GM23338 (cell line): ENCODE data around the gene MYO3B. TPM values are rescaled to one million over a fixed set of nuclear protein-coding genes. Genes with fewer than 3 reads are reported as not detected.

Experiments
- CREB1 ChIP-seq: fragments of 250-450 bp; sonication (Bioruptor Pico); IDR thresholded peaks from 2 replicates; pipeline ENCODE4 v1.5.0; 2020; ENCODE audit warnings: low read depth, mild to moderate bottlenecking, moderate library complexity
- EZH2 ChIP-seq: fragments of 200-600 bp; sonication (generic); IDR thresholded peaks from one replicate; pipeline ENCODE4 v1.8.0; 2017; ENCODE audit warnings: antibody characterized with exemption, mild to moderate bottlenecking, low read depth; ENCODE audit not compliant: unreplicated experiment
- EZH2phosphoT487 ChIP-seq: fragments of 200-600 bp; sonication (generic); IDR thresholded peaks from one replicate; pipeline ENCODE4 v1.8.1; 2018; ENCODE audit warnings: antibody characterized with exemption; ENCODE audit not compliant: unreplicated experiment
- NANOG ChIP-seq: IDR thresholded peaks from 2 replicates; pipeline ENCODE4 v1.6.1; 2016; ENCODE audit warnings: antibody characterized with exemption, borderline replicate concordance
- STAT1 ChIP-seq: IDR thresholded peaks from one replicate; pipeline ENCODE4 v1.6.1; 2016; ENCODE audit warnings: antibody characterized with exemption; ENCODE audit not compliant: unreplicated experiment
- ZNF114 ChIP-seq: fragments of 250-450 bp; sonication (Bioruptor Pico); IDR thresholded peaks from 2 replicates; pipeline ENCODE4 v1.5.0; 2020; ENCODE audit warnings: mild to moderate bottlenecking, moderate library complexity
- polyA plus RNA-seq: library from polyadenylated mRNA; unstranded; fragments of >200 nt; fragmentation: Nextera tagmentation; extraction: Ambion mirVana; gene quantifications from 2 replicates; pipeline ENCODE4 v1.2.1, GENCODE V29; 2016
- total RNA-seq: library from RNA; depleted of rRNA; stranded (reverse); fragments of >200 nt; shearing (Covaris generic); gene quantifications from 2 replicates; pipeline ENCODE4 v1.2.3, GENCODE V29; 2014
- TF ChIP-seq, protein P1 (sequence below): fragments of 250-450 bp; sonication (Bioruptor Pico); IDR thresholded peaks from 2 replicates; pipeline ENCODE4 v1.5.0; 2020; ENCODE audit warnings: mild to moderate bottlenecking, moderate library complexity
- TF ChIP-seq, protein P2 (sequence below): IDR thresholded peaks from one replicate; pipeline ENCODE4 v1.6.1; 2018; ENCODE audit warnings: antibody characterized with exemption; ENCODE audit not compliant: unreplicated experiment

Gene MYO3B
- total and polyA plus RNA-seq, 2 experiments from 2014 or later = 0.42 TPM; not detected in 1

DNA sequence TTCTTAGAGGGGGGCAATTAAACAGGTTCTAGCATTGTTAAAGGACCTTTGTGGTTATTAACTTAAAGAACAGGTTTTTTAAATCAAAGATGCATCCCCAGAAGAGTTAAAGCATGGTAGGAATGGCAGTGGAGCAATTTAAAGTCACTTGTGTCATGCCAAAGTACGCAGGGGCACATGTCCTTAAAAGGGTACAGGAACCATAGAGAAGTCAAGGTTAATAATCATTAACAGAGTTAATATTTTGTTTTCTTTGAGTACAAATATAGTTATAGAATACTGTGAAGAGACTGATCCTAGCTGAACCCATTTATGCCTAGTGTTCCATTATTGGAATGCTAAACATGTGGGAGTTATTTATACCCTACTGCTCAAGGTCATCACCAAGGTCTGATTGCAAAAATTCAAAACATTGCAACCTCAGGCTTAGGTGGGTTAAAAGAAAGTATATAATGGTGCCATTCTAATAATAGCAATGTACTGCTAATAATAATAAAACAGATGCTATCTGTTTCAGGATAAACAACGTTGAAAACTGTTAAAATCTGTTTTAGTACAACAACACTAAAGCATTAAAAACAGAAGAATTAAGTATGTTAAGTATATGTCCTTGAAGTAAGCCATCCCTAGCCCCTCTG, 216.0 kb downstream of the MYO3B start (continued):
- TF ChIP-seq, protein P1, sequence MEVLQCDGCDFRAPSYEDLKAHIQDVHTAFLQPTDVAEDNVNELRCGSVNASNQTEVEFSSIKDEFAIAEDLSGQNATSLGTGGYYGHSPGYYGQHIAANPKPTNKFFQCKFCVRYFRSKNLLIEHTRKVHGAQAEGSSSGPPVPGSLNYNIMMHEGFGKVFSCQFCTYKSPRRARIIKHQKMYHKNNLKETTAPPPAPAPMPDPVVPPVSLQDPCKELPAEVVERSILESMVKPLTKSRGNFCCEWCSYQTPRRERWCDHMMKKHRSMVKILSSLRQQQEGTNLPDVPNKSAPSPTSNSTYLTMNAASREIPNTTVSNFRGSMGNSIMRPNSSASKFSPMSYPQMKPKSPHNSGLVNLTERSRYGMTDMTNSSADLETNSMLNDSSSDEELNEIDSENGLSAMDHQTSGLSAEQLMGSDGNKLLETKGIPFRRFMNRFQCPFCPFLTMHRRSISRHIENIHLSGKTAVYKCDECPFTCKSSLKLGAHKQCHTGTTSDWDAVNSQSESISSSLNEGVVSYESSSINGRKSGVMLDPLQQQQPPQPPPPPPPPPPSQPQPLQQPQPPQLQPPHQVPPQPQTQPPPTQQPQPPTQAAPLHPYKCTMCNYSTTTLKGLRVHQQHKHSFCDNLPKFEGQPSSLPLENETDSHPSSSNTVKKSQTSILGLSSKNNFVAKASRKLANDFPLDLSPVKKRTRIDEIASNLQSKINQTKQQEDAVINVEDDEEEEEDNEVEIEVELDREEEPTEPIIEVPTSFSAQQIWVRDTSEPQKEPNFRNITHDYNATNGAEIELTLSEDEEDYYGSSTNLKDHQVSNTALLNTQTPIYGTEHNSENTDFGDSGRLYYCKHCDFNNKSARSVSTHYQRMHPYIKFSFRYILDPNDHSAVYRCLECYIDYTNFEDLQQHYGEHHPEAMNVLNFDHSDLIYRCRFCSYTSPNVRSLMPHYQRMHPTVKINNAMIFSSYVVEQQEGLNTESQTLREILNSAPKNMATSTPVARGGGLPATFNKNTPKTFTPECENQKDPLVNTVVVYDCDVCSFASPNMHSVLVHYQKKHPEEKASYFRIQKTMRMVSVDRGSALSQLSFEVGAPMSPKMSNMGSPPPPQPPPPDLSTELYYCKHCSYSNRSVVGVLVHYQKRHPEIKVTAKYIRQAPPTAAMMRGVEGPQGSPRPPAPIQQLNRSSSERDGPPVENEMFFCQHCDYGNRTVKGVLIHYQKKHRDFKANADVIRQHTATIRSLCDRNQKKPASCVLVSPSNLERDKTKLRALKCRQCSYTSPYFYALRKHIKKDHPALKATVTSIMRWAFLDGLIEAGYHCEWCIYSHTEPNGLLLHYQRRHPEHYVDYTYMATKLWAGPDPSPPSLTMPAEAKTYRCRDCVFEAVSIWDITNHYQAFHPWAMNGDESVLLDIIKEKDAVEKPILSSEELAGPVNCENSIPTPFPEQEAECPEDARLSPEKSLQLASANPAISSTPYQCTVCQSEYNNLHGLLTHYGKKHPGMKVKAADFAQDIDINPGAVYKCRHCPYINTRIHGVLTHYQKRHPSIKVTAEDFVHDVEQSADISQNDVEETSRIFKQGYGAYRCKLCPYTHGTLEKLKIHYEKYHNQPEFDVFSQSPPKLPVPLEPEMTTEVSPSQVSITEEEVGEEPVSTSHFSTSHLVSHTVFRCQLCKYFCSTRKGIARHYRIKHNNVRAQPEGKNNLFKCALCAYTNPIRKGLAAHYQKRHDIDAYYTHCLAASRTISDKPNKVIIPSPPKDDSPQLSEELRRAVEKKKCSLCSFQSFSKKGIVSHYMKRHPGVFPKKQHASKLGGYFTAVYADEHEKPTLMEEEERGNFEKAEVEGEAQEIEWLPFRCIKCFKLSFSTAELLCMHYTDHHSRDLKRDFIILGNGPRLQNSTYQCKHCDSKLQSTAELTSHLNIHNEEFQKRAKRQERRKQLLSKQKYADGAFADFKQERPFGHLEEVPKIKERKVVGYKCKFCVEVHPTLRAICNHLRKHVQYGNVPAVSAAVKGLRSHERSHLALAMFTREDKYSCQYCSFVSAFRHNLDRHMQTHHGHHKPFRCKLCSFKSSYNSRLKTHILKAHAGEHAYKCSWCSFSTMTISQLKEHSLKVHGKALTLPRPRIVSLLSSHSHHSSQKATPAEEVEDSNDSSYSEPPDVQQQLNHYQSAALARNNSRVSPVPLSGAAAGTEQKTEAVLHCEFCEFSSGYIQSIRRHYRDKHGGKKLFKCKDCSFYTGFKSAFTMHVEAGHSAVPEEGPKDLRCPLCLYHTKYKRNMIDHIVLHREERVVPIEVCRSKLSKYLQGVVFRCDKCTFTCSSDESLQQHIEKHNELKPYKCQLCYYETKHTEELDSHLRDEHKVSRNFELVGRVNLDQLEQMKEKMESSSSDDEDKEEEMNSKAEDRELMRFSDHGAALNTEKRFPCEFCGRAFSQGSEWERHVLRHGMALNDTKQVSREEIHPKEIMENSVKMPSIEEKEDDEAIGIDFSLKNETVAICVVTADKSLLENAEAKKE (CRISPR knock-in tag) = no peak
- TF ChIP-seq NANOG (no peak), ZNF114 (CRISPR knock-in tag) (no peak), EZH2 (no peak), EZH2phosphoT487 (no peak), STAT1 (no peak), CREB1 (CRISPR knock-in tag) (no peak)
- TF ChIP-seq, protein P2, sequence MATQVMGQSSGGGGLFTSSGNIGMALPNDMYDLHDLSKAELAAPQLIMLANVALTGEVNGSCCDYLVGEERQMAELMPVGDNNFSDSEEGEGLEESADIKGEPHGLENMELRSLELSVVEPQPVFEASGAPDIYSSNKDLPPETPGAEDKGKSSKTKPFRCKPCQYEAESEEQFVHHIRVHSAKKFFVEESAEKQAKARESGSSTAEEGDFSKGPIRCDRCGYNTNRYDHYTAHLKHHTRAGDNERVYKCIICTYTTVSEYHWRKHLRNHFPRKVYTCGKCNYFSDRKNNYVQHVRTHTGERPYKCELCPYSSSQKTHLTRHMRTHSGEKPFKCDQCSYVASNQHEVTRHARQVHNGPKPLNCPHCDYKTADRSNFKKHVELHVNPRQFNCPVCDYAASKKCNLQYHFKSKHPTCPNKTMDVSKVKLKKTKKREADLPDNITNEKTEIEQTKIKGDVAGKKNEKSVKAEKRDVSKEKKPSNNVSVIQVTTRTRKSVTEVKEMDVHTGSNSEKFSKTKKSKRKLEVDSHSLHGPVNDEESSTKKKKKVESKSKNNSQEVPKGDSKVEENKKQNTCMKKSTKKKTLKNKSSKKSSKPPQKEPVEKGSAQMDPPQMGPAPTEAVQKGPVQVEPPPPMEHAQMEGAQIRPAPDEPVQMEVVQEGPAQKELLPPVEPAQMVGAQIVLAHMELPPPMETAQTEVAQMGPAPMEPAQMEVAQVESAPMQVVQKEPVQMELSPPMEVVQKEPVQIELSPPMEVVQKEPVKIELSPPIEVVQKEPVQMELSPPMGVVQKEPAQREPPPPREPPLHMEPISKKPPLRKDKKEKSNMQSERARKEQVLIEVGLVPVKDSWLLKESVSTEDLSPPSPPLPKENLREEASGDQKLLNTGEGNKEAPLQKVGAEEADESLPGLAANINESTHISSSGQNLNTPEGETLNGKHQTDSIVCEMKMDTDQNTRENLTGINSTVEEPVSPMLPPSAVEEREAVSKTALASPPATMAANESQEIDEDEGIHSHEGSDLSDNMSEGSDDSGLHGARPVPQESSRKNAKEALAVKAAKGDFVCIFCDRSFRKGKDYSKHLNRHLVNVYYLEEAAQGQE = no peak
